ENCODE measurements around the gene DMD.
"Not testable (repeated sequence)": the region's sequence is repeated elsewhere in the genome, so short reads cannot be mapped to it uniquely, and the experiment has no call there.

Gene DMD

GRCh38 chrX:32448320-32448719 is 763.0 kb downstream of the DMD start:
- no peak for DNase-seq

- DNase-seq, result no peak
Measured at GRCh38 chrX:32447640-32448039, 763.7 kb downstream of the DMD start.

GRCh38 chrX:32443841-32444240 is 767.5 kb downstream of the DMD start:
- DNase-seq, result no peak

- DNase-seq, result no peak
Measured at GRCh38 chrX:32421266-32421665, 790.1 kb downstream of the DMD start.

- no peak for DNase-seq
Measured at GRCh38 chrX:32408389-32408788, 803.0 kb downstream of the DMD start.

- DNase-seq, result no peak
Measured at GRCh38 chrX:32397562-32398216, 813.7 kb downstream of the DMD start.

- no peak for DNase-seq
Measured at GRCh38 chrX:32395878-32396277, 815.5 kb downstream of the DMD start.

- no peak for DNase-seq
Measured at GRCh38 chrX:32392655-32393054, 818.7 kb downstream of the DMD start.

GRCh38 chrX:32370456-32371205 is 840.7 kb downstream of the DMD start:
- DNase-seq, result no peak

GRCh38 chrX:32293962-32294700 is 917.2 kb downstream of the DMD start:
- no peak for DNase-seq

GRCh38 chrX:32289356-32289755 is 922.0 kb downstream of the DMD start:
- no peak for DNase-seq

- DNase-seq, result no peak
Measured at GRCh38 chrX:32281853-32282252, 929.5 kb downstream of the DMD start.

- no peak for DNase-seq
Measured at GRCh38 chrX:32280921-32281320, 930.4 kb downstream of the DMD start.

- no peak for DNase-seq
Measured at GRCh38 chrX:32280489-32280888, 930.9 kb downstream of the DMD start.

GRCh38 chrX:32276153-32276552 is 935.2 kb downstream of the DMD start:
- no peak for DNase-seq

- no peak for DNase-seq
Measured at GRCh38 chrX:32269866-32270265, 941.5 kb downstream of the DMD start.

GRCh38 chrX:32268207-32268606 is 943.1 kb downstream of the DMD start:
- DNase-seq, result no peak

GRCh38 chrX:32267796-32268195 is 943.6 kb downstream of the DMD start:
- DNase-seq, result no peak

GRCh38 chrX:32246675-32247074 is 964.7 kb downstream of the DMD start:
- not testable (repeated sequence) for DNase-seq

GRCh38 chrX:32195611-32196010 is 1015.7 kb downstream of the DMD start:
- DNase-seq, result no peak

- no peak for DNase-seq
Measured at GRCh38 chrX:32191316-32191715, 1020.0 kb downstream of the DMD start.

GRCh38 chrX:32185160-32185559 is 1026.2 kb downstream of the DMD start:
- DNase-seq, result no peak

GRCh38 chrX:32183066-32183465 is 1028.3 kb downstream of the DMD start:
- DNase-seq, result no peak

- no peak for DNase-seq
Measured at GRCh38 chrX:32176510-32176909, 1034.8 kb downstream of the DMD start.
